Cardiac muscle cell (in vitro differentiated cells and primary cell): Measurements from ENCODE around the gene PHC2. TPM values are rescaled to one million over a fixed set of nuclear protein-coding genes. Genes with fewer than 3 reads are reported as not detected.

ENCODE experiments used
- DNase-seq, 2 donors: peaks; one replicate each; pipeline versions ENCODE4 v3.0.0 to v3.0.0-alpha.2; 2010 to 2017; ENCODE audit warnings: low read depth in 1 of 2, low spot score in 1 of 2
- H3K27ac ChIP-seq: fragments of 200-600 bp; sonication (generic); 2 replicates; pipeline ENCODE4 v1.5.1; 2016
- H3K27me3 ChIP-seq: fragments of 200-600 bp; sonication (generic); 2 replicates; pipeline ENCODE4 v1.6.0; 2016; ENCODE audit warnings: control low read depth
- H3K36me3 ChIP-seq: fragments of 200-600 bp; sonication (generic); 2 replicates; pipeline ENCODE4 v1.5.1; 2016; ENCODE audit warnings: control low read depth
- H3K4me1 ChIP-seq: fragments of 200-600 bp; sonication (generic); 2 replicates; pipeline ENCODE4 v1.8.1; 2017; ENCODE audit warnings: low read depth, mild to moderate bottlenecking, mixed run types
- H3K4me3 ChIP-seq: fragments of 200-600 bp; sonication (generic); 2 replicates; pipeline ENCODE4 v1.5.1; 2016; ENCODE audit warnings: mild to moderate bottlenecking
- H3K9me3 ChIP-seq: fragments of 200-600 bp; sonication (generic); 2 replicates; pipeline ENCODE4 v1.5.1; 2017; ENCODE audit warnings: low read depth, mild to moderate bottlenecking, control low read depth
- CTCF ChIP-seq: IDR thresholded peaks from 2 replicates; pipeline ENCODE4 v1.5.1; 2012; ENCODE audit warnings: low read depth, mild to moderate bottlenecking, low read length
- polyA plus RNA-seq: library from polyadenylated mRNA; unstranded; fragments of >200 nt; fragmentation: Nextera tagmentation; extraction: Ambion mirVana; gene quantifications from 2 replicates; pipeline ENCODE4 v1.2.1, GENCODE V29; 2016
- total RNA-seq: library from RNA; depleted of rRNA; stranded (reverse); fragments of >200 nt; gene quantifications from 2 replicates; pipeline ENCODE4 v1.2.3, GENCODE V29; 2016

Gene PHC2
- total and polyA plus RNA-seq, 2 experiments from 2014 or later = 81.8 to 86.0 TPM

- no peak for TF ChIP-seq CTCF
- H3K36me3 ChIP-seq = no peaks in the 10 kb centered on the region
- peak in 1 of 2 donors; percentile 64 for DNase-seq
- no peaks in the 10 kb centered on the region for H3K4me1 ChIP-seq
- H3K4me3 ChIP-seq = no peak overlapping the region
- H3K27ac ChIP-seq = no peak overlapping the region
- H3K9me3 ChIP-seq = no peaks in the 10 kb centered on the region
- H3K27me3 ChIP-seq = peaks cover 13% of the 10 kb centered on the region
Observed at GRCh38 chr1:33302325-33302724, 128.6 kb downstream of the PHC2 start.

DNA sequence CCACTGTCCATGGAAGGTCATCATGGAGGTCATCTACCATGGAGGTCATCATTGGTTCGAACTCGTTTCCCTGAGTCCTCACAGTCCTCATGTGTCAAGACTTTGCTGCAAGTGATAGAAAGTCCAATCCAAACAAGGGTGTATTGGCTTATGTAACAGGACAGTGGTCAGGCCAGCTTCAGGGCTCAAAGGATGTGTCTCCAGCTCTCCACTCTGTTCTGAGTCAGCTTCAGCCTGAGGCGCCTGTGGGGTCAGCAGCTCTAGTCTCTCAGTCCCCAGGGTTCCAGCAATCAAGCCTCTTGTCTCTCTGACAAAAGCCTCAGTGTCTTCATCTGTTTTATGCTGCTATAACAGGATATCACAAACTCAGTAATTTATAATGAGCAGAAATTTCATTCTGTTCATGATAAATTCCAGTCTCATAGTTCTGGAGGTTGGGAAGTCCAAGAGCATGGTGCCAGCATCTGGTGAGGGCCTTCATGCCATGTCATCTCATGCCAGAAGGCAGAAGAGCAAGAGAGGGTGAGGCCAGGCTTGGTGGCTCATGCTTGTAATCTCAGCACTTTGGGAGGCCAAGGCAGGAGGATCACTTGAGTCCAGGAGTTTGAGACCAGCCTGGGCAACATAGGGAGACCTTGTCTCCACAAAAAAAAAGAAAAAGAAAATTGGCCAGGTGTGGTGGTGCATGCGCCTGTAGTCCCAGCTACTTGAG, 129.5 kb downstream of the PHC2 start:
- Histone ChIP-seq H3K9me3 (no peaks in the 10 kb centered on the region), H3K27me3 (peaks cover 4% of the 10 kb centered on the region), H3K36me3 (peaks cover 5% of the 10 kb centered on the region), H3K27ac (no peak overlapping the region), H3K4me1 (no peaks in the 10 kb centered on the region), H3K4me3 (no peak overlapping the region)
- no peak for TF ChIP-seq CTCF
- peak in 1 of 2 donors; percentile 38 for DNase-seq

- Histone ChIP-seq H3K4me1 (no peaks in the 10 kb centered on the region), H3K9me3 (no peaks in the 10 kb centered on the region), H3K27ac (no peak overlapping the region), H3K27me3 (no peaks in the 10 kb centered on the region), H3K4me3 (no peak overlapping the region), H3K36me3 (peaks cover 10% of the 10 kb centered on the region)
- TF ChIP-seq CTCF = no peak
- DNase-seq = peak in 1 of 2 donors; percentile 94
Observed at GRCh38 chr1:33300673-33301072, 130.2 kb downstream of the PHC2 start.

DNA sequence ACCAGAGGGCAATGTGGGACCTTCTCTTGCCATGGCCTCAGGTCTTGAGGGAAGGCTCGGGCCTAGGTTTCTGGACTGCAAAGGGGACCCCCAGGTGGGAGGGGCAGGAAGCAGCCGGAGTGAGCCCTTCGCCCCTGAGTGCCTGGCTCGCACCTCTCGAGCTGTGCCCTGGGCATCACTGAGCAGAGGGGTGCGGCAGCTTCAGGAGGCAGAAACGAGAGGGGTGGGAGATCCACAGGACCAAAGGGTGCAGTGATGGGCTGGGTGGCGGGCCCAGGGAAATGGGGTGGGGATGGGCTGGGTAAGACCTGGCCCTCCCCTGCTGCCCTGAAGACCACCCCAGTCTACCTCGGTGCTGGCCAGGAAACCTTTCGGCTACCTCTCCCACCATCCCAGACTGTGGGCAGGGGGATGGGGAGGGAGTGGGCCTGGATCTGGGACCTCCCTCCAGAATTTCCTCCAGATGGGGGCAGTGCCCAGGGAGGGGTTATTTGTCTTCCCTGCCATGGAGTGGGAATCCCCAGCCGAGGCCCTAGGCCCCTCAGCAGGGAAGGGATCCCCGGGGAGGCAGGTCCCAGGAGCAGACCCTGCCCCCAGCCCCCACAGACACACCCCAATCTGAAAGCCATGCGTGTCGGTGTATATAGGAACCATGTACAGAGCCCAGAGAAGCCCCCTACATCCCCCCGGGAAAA, 131.3 kb downstream of the PHC2 start:
- Histone ChIP-seq H3K36me3 (peaks cover 13% of the 10 kb centered on the region), H3K27me3 (no peaks in the 10 kb centered on the region), H3K27ac (no peak overlapping the region), H3K4me1 (no peaks in the 10 kb centered on the region), H3K9me3 (no peaks in the 10 kb centered on the region), H3K4me3 (no peak overlapping the region)
- TF ChIP-seq CTCF = no peak
- no peak for DNase-seq

DNA sequence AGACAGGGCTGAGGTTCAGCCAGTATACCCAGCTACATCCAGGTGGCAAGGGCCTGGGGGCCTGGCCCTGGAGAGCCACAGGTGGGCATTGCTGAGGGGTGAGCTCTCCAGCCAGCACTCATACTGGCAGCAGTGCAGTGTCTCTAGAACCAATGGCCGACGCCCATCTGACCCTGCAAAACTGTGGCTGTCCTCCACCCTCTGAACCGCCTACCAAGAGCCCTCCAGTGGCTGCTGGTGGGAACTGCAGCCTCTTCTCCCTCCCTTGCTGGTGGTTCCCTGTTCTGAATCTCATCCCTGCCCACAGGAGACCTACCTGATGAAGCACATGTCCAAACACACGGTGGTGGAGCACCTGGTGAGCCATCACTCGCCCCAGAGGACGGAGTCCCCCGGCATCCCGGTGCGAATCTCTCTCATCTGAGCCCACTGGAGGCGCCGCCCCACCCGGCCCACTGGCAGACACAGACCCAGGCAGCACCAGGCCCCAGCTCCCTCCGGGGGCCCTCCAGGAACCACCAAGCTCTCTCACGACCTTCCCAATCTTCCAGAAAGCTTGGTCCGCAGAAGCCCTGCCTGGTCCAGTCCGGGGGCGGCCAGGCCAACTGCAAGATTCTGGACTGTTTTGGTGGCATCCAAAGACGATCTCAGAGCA, 132.1 kb downstream of the PHC2 start:
- H3K4me3 ChIP-seq = no peak overlapping the region
- DNase-seq = peak; percentile 67 to 74
- H3K36me3 ChIP-seq = peaks cover 13% of the 10 kb centered on the region
- H3K9me3 ChIP-seq = no peaks in the 10 kb centered on the region
- TF ChIP-seq CTCF = peak; percentile 94
- H3K27ac ChIP-seq = no peak overlapping the region
- H3K4me1 ChIP-seq = no peaks in the 10 kb centered on the region
- H3K27me3 ChIP-seq = no peaks in the 10 kb centered on the region
